SK-N-SH (cell line): ENCODE measurements around the gene PRAMEF18. TPM values are rescaled to one million over a fixed set of nuclear protein-coding genes. Genes with fewer than 3 reads are reported as not detected.
"Not testable (repeated sequence)": the region's sequence is repeated elsewhere in the genome, so short reads cannot be mapped to it uniquely, and the experiment has no call there.

ENCODE experiments used
- CTCF ChIA-PET: fragments of 300-600, 350-600 bp; formaldehyde crosslinking; extraction: SDS; loops from one replicate; lab custom pipeline; 2021; lab: Yijun Ruan, JAX
- POLR2A ChIA-PET: fragments of 350-600 bp; sonication (Branson Sonifier 250); formaldehyde crosslinking; extraction: SDS; loops from one replicate; lab custom pipeline; 2020; ENCODE audit warnings: antibody characterized with exemption, inconsistent platforms; lab: Yijun Ruan, JAX
- DNase-seq: peaks from one replicate; pipeline ENCODE4 v3.0.0; 2012
- H2AFZ ChIP-seq: fragments of 200-600 bp; sonication (generic); 2 replicates; pipeline ENCODE4 v1.8.1; 2016; ENCODE audit warnings: antibody characterized with exemption, mild to moderate bottlenecking, low read depth
- H3F3A ChIP-seq: fragments of 200-600 bp; sonication (generic); replicated peaks from 2 replicates; pipeline ENCODE3; 2016; ENCODE audit warnings: antibody characterized with exemption, mild to moderate bottlenecking; ENCODE audit not compliant: insufficient read depth
- H3K27ac ChIP-seq, 2 experiments: fragments of 200-500 bp in 1 of 2; fragments of 200-600 bp in 1 of 2; sonication (Bioruptor generic) in 1 of 2; sonication (generic), shearing (Covaris generic) in 1 of 2; 2 replicates each; pipeline versions ENCODE4 v1.5.1 to v1.6.1; 2014 to 2016; ENCODE audit warnings: low read depth in 2 of 2, inconsistent platforms in 1 of 2, low read length in 1 of 2, mild to moderate bottlenecking in 1 of 2, mixed read lengths in 1 of 2
- H3K27me3 ChIP-seq: fragments of 200-600 bp; sonication (generic), shearing (Covaris generic); 2 replicates; pipeline ENCODE4 v1.6.1; 2016; ENCODE audit warnings: mixed run types; ENCODE audit not compliant: insufficient read depth
- H3K36me3 ChIP-seq, 2 experiments: fragments of 200-500 bp in 1 of 2; fragments of 200-600 bp in 1 of 2; sonication (Bioruptor generic) in 1 of 2; sonication (generic) in 1 of 2; replicated peaks in 1 of 2; 2 replicates each; pipeline versions ENCODE3 to v1.5.1; 2014 to 2016; ENCODE audit warnings: low read length in 1 of 2, mild to moderate bottlenecking in 1 of 2; ENCODE audit not compliant: insufficient read depth in 2 of 2, control insufficient read depth in 1 of 2
- H3K4me1 ChIP-seq, 2 experiments: fragments of 200-500 bp in 1 of 2; fragments of 200-600 bp in 1 of 2; sonication (Bioruptor generic) in 1 of 2; sonication (generic), shearing (Covaris generic) in 1 of 2; 2 replicates each; pipeline versions ENCODE4 v1.5.1 to v1.6.1; 2014 to 2016; ENCODE audit warnings: low read depth in 1 of 2, low read length in 1 of 2, mixed run types in 1 of 2; ENCODE audit not compliant: insufficient read depth in 2 of 2, control insufficient read depth in 1 of 2
- H3K4me2 ChIP-seq: fragments of 200-600 bp; sonication (generic), shearing (Covaris generic); 2 replicates; pipeline ENCODE4 v1.6.1; 2017; ENCODE audit warnings: mixed run types
- H3K4me3 ChIP-seq, 2 experiments: fragments of 200-500 bp in 1 of 2; fragments of 200-600 bp in 1 of 2; sonication (Bioruptor generic) in 1 of 2; sonication (generic), shearing (Covaris generic) in 1 of 2; 2 replicates each; pipeline versions ENCODE4 v1.5.1 to v1.8.1; 2014 to 2016; ENCODE audit warnings: low read depth in 2 of 2, inconsistent platforms in 1 of 2, low read length in 1 of 2, mild to moderate bottlenecking in 1 of 2, mixed read lengths in 1 of 2, moderate library complexity in 1 of 2
- H3K79me2 ChIP-seq: fragments of 200-600 bp; sonication (generic); 2 replicates; pipeline ENCODE4 v1.8.1; 2017; ENCODE audit warnings: mild to moderate bottlenecking; ENCODE audit not compliant: insufficient read depth
- H3K9ac ChIP-seq: fragments of 200-600 bp; sonication (generic); 2 replicates; pipeline ENCODE4 v1.6.1; 2017; ENCODE audit warnings: mixed run types
- H3K9me2 ChIP-seq: fragments of 200-600 bp; sonication (generic); 2 replicates; pipeline ENCODE4 v1.6.1; 2017; ENCODE audit warnings: mixed run types
- H3K9me3 ChIP-seq: fragments of 200-600 bp; sonication (generic); 2 replicates; pipeline ENCODE4 v1.6.1; 2017; ENCODE audit warnings: mixed run types, mild to moderate bottlenecking, moderate library complexity
- H4K20me1 ChIP-seq: fragments of 200-600 bp; sonication (generic); 2 replicates; pipeline ENCODE4 v1.6.1; 2017; ENCODE audit warnings: mild to moderate bottlenecking, mixed run types; ENCODE audit not compliant: insufficient read depth
- WGBS: methylation state at CpG from one replicate; pipeline ENCODE4 v1.1.6; 2017; ENCODE audit warnings: low lambda C conversion rate; 5-methylcytosine and 5-hydroxymethylcytosine counted together
- polyA plus RNA-seq, 3 experiments: library from polyadenylated mRNA; depleted of rRNA; stranded (reverse); fragments of >200 nt; gene quantifications; 2 replicates each; pipeline ENCODE4 v1.2.3, GENCODE V29; 2012

The PRAMEF18 gene, protein sequence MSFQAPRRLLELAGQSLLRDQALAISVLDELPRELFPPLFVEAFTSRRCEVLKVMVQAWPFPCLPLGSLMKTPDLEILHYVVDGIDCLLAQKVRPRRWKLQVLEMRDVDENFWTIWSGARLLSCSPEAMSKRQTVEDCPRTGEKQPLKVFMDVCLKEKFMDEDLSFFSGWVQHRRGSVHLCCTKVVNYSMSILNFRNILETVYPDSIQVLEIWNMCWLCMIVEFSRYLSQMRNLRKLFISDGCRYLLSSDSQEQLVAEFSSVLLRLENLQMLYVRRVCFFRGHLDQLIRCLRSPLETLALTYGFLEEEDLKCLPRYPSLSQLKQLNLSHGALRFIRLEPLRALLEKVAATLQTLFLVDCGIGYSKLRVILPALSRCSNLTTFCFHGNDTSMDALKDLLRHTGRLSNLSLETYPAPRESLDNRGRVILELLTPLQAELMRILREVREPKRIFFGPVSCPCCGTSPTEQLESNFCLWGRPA
- not detected in 2 replicates for polyA plus RNA-seq (2012; rRNA removed)
- polyA plus RNA-seq (2012; cell fraction: cytosol; rRNA removed), result not detected in 2 replicates
- polyA plus RNA-seq (2012; cell fraction: nucleus; rRNA removed), result not detected in 2 replicates

DNA sequence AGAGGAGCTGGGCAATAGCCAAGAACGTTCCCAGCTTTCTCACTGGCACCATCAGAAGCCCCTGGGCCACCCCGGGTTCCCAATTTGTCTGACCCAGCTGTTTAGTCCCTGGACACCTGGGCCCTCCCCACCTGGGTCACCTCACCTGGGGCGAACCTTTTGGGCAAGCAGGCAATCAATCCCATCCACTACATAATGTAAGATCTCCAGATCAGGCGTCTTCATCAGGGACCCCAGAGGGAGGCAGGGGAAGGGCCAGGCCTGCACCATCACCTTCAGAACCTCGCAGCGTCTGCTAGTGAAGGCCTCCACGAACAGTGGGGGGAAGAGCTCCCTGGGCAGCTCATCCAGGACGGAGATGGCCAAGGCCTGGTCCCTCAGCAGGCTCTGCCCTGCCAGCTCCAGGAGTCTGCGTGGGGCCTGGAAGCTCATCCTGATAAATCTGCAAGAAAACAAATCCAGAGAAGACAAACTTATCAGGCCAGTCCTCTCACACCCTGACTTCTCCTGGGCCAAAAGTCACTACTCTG lies at the start of gene PRAMEF18:
Gene PRAMEF18, minus strand, starts transcription at position 480 of the 530 bp plus-strand sequence. Its CDS starts 48 bp downstream, at position 432.
- H3K27ac ChIP-seq, DNase-seq, H3K4me3 ChIP-seq, H2AFZ ChIP-seq, H3K4me2 ChIP-seq, H3K9me2 ChIP-seq, H3F3A ChIP-seq, H3K79me2 ChIP-seq, H3K9ac ChIP-seq, CTCF ChIA-PET, H4K20me1 ChIP-seq, H3K36me3 ChIP-seq, POLR2A ChIA-PET, H3K27me3 ChIP-seq, H3K4me1 ChIP-seq, H3K9me3 ChIP-seq: not testable (repeated sequence)
- WGBS, result 0% methylated on average over 9 of the region's 9 CpGs

DNA sequence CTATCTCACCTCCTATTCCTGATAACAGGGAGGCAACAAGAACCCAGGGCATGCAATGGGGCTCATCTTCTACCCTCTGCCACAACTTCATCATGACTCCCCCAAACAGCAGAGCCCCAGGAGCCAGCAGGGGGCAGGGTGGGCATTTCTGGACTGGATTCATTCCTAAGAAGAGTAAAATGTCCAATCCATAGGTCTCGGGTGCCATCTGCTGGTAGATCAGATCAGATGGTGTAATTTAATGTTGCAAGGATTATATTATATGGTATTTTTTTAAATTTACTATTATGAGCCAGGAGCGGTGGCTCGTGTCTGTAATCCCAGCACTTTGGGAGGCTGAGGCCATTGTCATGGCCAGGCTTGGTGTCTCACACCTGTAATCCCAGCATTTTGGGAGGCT lies 39.2 kb upstream of the PRAMEF18 start:
- WGBS, result 0% methylated on average over 2 of the region's 3 CpGs
- H3K9ac ChIP-seq, DNase-seq, H3K79me2 ChIP-seq, H3K27ac ChIP-seq, H2AFZ ChIP-seq, H3K4me1 ChIP-seq, POLR2A ChIA-PET, H3K4me3 ChIP-seq, H4K20me1 ChIP-seq, H3F3A ChIP-seq, CTCF ChIA-PET, H3K9me3 ChIP-seq, H3K4me2 ChIP-seq, H3K36me3 ChIP-seq, H3K9me2 ChIP-seq, H3K27me3 ChIP-seq: not testable (repeated sequence)

GRCh38 chr1:13253898-13254297 lies 27.9 kb upstream of the PRAMEF18 start, which contains the start of gene PRAMEF5:
TSS of gene PRAMEF5 (plus strand) at chr1:13254198. CDS start at chr1:13259269, 5,071 bp downstream.
- H3K27me3 ChIP-seq, H2AFZ ChIP-seq, H3K9ac ChIP-seq, DNase-seq, H3F3A ChIP-seq, H3K27ac ChIP-seq, H3K36me3 ChIP-seq, CTCF ChIA-PET, H3K4me2 ChIP-seq, H4K20me1 ChIP-seq, H3K4me1 ChIP-seq, H3K9me3 ChIP-seq, POLR2A ChIA-PET, H3K4me3 ChIP-seq, H3K9me2 ChIP-seq, H3K79me2 ChIP-seq: not testable (repeated sequence)
- no CpG with 5 or more reads among the region's 5 CpGs for WGBS

- POLR2A ChIA-PET, CTCF ChIA-PET: not testable (repeated sequence)
These were observed 21.2 kb upstream of the PRAMEF18 start for GRCh38 chr1:13247122-13247521.

GRCh38 chr1:13246554-13246871 lies 20.6 kb upstream of the PRAMEF18 start:
- H3K9ac ChIP-seq, H3K27ac ChIP-seq, H2AFZ ChIP-seq, H3F3A ChIP-seq, H3K4me1 ChIP-seq, CTCF ChIA-PET, DNase-seq, H3K36me3 ChIP-seq, H3K4me3 ChIP-seq, H3K9me3 ChIP-seq, H3K9me2 ChIP-seq, H3K4me2 ChIP-seq, H4K20me1 ChIP-seq, H3K27me3 ChIP-seq, H3K79me2 ChIP-seq, POLR2A ChIA-PET: not testable (repeated sequence)
- 0% methylated on average over 2 of the region's 2 CpGs for WGBS

More at GRCh38 chr1:13247122-13247521, 21.2 kb upstream of the PRAMEF18 start:
- H3K9me2 ChIP-seq, H3K36me3 ChIP-seq, H3K4me1 ChIP-seq, H3K79me2 ChIP-seq, H3K4me3 ChIP-seq, H3K9me3 ChIP-seq, H3K27ac ChIP-seq, H3K9ac ChIP-seq, H3K4me2 ChIP-seq, H3F3A ChIP-seq, H2AFZ ChIP-seq, H4K20me1 ChIP-seq, H3K27me3 ChIP-seq, DNase-seq: not testable (repeated sequence)
- WGBS, result 5% methylated on average over 7 of the region's 7 CpGs

- H3K4me2 ChIP-seq, POLR2A ChIA-PET, CTCF ChIA-PET, H3K9ac ChIP-seq, H3K9me3 ChIP-seq, H2AFZ ChIP-seq, H4K20me1 ChIP-seq, H3K4me3 ChIP-seq, DNase-seq, H3F3A ChIP-seq, H3K4me1 ChIP-seq, H3K27me3 ChIP-seq, H3K9me2 ChIP-seq, H3K36me3 ChIP-seq, H3K79me2 ChIP-seq, H3K27ac ChIP-seq: not testable (repeated sequence)
- WGBS, result 1% methylated on average over 5 of the region's 5 CpGs
These were observed 20.0 kb upstream of the PRAMEF18 start for GRCh38 chr1:13245841-13246553.
